ENCODE results near the gene TMEM221.
A peak's percentile ranks its signal among the peaks of the same experiment; 100 is the strongest.

TMEM221 gene

DNA sequence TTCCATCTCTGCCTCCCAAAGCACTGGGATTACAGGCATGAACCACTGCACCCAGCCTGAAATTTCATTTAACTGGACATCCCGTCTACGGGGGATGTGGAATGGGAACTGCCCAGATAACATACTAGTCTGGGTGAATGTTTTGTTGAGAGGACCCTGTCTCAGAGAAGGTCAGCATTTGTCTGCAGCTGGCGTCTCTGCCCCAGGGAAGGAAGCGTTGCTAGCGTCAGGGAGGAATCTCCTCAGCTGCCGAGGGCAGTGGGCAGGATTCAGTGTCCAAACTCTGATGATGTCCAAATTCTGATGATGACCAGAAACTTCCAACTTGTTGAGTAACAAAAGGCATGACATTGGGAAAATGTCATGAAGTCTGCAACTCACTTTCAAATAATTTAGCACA is 9.1 kb upstream of the TMEM221 start:
- no peak for DNase-seq
- Histone ChIP-seq H3K4me3 (ENCODE audit: low read depth, low read length) (no peak overlapping the region), H3K4me1 (no peaks in the 10 kb centered on the region), H3K9me3 (no peaks in the 10 kb centered on the region), H3K27me3 (peaks cover 57% of the 10 kb centered on the region), H3K36me3 (no peaks in the 10 kb centered on the region)
- TF ChIP-seq, protein P1, sequence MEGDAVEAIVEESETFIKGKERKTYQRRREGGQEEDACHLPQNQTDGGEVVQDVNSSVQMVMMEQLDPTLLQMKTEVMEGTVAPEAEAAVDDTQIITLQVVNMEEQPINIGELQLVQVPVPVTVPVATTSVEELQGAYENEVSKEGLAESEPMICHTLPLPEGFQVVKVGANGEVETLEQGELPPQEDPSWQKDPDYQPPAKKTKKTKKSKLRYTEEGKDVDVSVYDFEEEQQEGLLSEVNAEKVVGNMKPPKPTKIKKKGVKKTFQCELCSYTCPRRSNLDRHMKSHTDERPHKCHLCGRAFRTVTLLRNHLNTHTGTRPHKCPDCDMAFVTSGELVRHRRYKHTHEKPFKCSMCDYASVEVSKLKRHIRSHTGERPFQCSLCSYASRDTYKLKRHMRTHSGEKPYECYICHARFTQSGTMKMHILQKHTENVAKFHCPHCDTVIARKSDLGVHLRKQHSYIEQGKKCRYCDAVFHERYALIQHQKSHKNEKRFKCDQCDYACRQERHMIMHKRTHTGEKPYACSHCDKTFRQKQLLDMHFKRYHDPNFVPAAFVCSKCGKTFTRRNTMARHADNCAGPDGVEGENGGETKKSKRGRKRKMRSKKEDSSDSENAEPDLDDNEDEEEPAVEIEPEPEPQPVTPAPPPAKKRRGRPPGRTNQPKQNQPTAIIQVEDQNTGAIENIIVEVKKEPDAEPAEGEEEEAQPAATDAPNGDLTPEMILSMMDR (IDR thresholded peaks at IDR 0.05; ENCODE audit: low read depth, low read length): no peak

DNA sequence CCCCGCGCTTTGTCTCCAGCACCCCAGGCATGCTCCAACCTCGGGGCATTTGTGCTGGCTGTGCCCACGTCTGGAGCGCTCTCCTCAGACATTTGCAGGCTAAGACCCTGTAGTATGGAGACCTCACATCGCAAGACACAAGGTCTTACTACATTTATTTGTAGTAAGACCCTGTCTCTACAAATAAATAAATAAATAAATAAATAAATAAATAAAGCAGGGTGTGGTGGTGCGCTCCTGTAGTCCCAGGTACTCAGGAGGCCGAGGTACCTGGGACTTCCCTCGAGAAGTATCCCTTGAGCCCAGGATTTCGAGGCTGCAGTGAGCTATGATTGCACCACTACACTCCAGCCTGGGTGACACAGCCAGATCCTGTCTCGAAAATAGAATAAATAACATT is 7.7 kb upstream of the TMEM221 start:
- H3K4me3 ChIP-seq (ENCODE audit: low read depth, low read length): no peak overlapping the region
- no peak for DNase-seq

DNA sequence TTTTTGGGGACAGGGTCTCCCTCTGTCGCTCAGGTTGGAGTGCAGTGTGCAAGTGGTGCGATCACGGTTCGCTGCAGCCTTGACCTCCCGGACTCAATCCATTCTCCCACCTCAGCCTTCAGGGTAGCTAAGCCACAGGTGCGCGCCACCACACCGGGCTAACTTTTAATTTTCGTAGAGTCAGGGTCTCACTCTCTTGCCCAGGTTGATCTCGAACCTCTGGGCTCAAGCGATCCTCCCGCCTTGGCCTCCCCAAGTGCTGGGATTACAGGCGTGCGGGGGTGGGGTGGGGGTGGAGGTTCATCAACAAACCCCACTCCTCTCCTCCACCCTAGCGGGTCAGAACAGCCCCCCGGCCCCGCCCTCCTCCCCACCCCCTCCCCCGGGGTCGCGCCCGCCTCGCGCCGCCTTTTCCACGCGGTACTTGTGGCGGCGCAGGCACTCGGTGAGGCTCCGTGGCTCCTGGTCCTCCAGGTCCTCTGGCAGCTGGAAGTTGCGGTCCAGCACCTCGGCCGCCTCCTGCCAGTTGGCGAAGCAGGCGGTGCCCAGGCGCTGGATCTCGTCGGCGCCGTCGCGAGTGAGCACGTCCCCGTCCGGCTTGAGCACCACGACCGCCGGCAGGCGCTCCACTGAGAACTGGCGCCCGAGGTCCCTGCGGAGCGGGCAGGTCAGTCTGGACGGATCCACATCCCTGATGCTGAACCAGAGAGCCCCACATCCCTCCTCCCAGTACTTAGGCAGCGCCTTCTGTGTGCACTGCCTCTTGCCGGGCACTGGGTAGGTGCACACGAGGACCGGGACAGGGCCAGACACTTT is 7.0 kb upstream of the TMEM221 start:
- no peaks in the 10 kb centered on the region for H3K36me3 ChIP-seq
- no peak overlapping the region for H3K4me3 ChIP-seq (ENCODE audit: low read depth, low read length)

More for the DNA sequence above, 7.7 kb upstream of the TMEM221 start:
- TF ChIP-seq, protein P1 (IDR thresholded peaks at IDR 0.05; ENCODE audit: low read depth, low read length): no peak
- H3K9me3 ChIP-seq: no peaks in the 10 kb centered on the region
- H3K4me1 ChIP-seq: no peaks in the 10 kb centered on the region
- H3K36me3 ChIP-seq: no peaks in the 10 kb centered on the region
- peaks cover 57% of the 10 kb centered on the region for H3K27me3 ChIP-seq

DNA sequence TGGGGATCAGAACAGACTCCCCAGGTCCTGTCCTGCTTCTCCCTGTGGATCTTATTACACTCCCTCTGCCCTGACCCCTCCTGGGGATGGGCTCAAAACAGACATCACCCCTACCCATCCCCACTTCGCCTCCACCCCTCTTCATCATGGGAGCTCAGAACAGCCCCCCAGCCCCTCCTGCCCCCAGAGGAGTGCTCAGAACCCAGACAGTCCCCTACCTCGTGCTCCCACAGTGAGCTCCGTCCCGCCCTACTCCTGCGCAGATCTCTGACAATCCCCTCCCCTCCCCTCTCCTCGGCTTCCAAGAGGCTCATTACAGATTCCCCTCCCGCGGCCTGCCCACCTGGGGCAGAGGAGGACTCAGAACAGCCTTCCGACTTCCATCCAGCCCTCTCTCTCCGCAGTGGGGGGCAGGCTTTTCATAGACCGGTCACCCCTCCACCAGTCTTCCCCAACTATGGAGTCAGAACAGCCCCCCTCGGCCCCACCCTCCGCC is 6.2 kb upstream of the TMEM221 start:
- Histone ChIP-seq H3K36me3 (no peaks in the 10 kb centered on the region), H3K27me3 (peaks cover 44% of the 10 kb centered on the region), H3K9me3 (no peaks in the 10 kb centered on the region; the same call in 1 of the 2 replicates), H3K4me1 (no peaks in the 10 kb centered on the region), H3K4me3 (ENCODE audit: low read depth, low read length) (no peak overlapping the region)
- TF ChIP-seq, protein P1 (IDR thresholded peaks at IDR 0.05; ENCODE audit: low read depth, low read length): no peak
- DNase-seq: no peak

More for the DNA sequence above, 7.0 kb upstream of the TMEM221 start:
- TF ChIP-seq, protein P1 (IDR thresholded peaks at IDR 0.05; ENCODE audit: low read depth, low read length): no peak
- DNase-seq: peak; percentile 22
- Histone ChIP-seq H3K9me3 (no peaks in the 10 kb centered on the region), H3K4me1 (no peaks in the 10 kb centered on the region), H3K27me3 (peaks cover 53% of the 10 kb centered on the region)

DNA sequence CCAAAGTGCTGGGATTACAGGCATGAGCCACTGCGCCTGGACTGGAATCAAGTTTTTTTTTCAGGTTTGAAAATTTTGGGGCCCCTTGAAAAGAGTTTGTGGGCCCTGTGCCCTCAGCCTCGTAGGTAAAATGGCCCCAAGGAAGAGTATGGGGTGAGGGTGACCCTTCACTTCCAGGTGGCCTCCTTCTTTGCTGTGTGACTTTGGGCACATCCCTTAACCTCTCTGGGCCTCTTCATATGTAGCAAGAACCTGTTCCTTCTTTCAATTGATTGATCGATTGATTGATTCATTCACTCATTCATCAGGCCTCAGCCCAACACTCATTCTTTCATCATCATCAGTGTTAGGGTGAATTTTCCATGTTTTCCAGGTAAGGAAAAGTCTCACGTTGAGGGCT is 3.4 kb upstream of the TMEM221 start:
- no peak for DNase-seq
- Histone ChIP-seq H3K4me3 (ENCODE audit: low read depth, low read length) (no peak overlapping the region), H3K27me3 (peaks cover 41% of the 10 kb centered on the region), H3K4me1 (no peaks in the 10 kb centered on the region), H3K36me3 (no peaks in the 10 kb centered on the region), H3K9me3 (no peaks in the 10 kb centered on the region; the same call in 1 of the 2 replicates)
- TF ChIP-seq, protein P1 (IDR thresholded peaks at IDR 0.05; ENCODE audit: low read depth, low read length): no peak
